Measurements from ENCODE around the gene SFT2D1. TPM values are rescaled to one million over a fixed set of nuclear protein-coding genes. Genes with fewer than 3 reads are reported as not detected.
A peak's percentile ranks its signal among the peaks of the same experiment; 100 is the strongest.

The SFT2D1 gene
- polyA plus RNA-seq, 4 donors = 67.9 to 80.0 (median 77.2) TPM

DNA sequence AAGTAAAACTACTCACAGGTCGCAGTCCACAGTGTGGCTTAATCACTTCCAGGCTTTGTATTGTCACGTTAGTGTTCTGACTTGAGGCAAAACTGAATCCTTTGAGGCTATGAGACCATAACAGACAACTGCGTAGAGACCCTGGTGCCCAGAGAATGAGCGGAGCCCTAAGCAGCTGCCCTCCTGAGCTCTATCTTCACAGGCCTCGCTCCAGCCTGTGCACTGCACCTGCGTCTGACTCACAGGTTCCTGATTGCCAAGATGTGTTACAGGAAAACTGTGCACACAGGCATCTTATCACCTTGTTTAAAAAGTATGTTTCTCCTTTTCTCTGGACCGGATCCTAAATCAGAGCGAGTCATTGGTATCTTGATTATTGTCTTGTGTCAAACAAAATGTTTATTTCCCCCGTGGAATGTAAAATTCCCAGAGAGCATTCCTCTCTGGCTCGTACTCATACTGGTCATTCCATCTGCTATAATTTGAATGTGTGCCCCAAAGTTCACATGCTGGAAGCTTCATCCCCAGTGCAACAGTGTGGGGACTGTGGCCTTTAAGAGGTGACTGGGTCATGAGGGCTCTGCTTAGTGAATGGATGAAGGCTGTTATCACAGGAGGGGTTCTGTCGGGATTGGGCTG is 59.8 kb downstream of the SFT2D1 start:
- DNase-seq (ENCODE audit: low read depth in 4 of 4, low spot score in 3 of 4) = no peak

DNA sequence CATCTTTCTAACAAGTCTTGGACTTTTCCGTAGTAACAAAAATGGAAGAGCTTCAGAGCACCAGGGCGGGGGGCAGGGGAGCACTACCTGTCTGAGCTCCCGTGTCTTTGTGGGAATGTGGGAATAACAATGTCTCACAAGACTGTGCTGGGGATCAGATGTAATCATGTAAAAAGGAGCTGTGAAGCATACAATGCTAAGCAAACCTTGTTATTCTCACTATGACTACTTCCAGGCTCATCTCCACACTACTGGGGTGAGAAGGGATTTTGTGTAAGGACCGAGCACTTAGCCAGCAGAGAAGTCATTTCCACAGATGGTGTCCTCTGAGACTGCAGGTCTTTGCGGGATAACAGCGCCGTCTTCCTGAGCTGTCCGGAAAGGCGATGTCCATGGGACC is 61.2 kb downstream of the SFT2D1 start:
- no peak for DNase-seq (ENCODE audit: low read depth in 4 of 4, low spot score in 3 of 4)

GRCh38 chr6:166279393-166279679 is 63.0 kb downstream of the SFT2D1 start:
- DNase-seq (ENCODE audit: low read depth in 4 of 4, low spot score in 3 of 4) = no peak

GRCh38 chr6:166278579-166279392 is 63.6 kb downstream of the SFT2D1 start:
- DNase-seq (ENCODE audit: low read depth in 4 of 4, low spot score in 3 of 4) = no peak

DNA sequence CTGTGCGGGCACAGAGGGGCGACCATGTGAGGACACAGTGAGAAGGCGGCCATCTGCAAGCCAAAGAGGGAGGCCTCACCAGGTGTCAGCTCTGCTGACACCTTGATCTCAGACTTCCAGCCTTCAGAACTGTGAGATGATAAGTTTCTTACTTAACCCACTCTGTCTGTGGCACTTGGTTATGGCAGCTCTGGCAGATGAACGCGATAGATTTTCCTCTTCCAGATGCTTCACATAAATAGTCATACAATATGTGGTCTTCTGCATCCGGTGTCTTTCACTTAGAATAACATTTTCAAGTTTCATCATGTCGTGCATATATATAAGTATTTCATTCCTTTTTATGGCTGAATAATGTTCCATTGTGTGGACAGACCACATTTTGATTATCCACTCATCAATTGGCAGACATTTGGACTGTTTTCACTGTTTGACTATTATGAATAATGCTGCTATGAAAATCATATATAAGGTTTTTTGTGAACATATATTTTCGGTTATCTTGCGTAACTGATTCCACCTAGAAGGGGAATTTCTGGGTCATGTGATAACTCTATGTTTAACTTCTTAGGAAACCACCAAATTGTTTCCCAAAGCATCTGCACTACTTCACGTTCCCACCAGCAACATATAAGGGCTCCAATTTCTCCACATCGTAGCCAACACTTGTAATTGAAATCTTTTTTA is 64.3 kb downstream of the SFT2D1 start:
- DNase-seq (ENCODE audit: low read depth in 4 of 4, low spot score in 3 of 4) = no peak

GRCh38 chr6:166277018-166277417 is 65.3 kb downstream of the SFT2D1 start:
- DNase-seq (ENCODE audit: low read depth in 4 of 4, low spot score in 3 of 4) = no peak

GRCh38 chr6:166275714-166276166 is 66.6 kb downstream of the SFT2D1 start:
- DNase-seq (ENCODE audit: low read depth in 4 of 4, low spot score in 3 of 4) = peak in 1 of 4 donors; percentile 41

GRCh38 chr6:166274739-166275370 is 67.5 kb downstream of the SFT2D1 start:
- no peak for DNase-seq (ENCODE audit: low read depth in 4 of 4, low spot score in 3 of 4)

DNA sequence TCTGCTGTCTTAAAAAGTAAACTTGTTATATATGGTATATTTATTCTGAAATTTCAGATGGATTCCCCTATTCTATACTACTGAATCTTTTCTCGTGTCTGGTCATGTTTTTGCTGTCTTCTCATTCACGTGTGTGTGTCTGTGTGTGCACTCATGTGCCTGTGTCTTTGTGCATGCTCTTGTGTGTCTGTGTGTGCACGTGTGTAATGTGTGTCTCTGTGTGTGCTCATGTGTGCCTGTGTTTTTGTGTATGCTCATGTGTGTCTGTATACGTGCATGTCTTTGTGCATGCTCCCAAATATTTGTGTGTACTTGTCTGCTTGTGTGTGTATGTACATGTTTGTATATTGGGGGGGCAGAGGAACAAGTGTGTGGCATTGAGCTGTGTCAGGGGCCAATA is 68.2 kb downstream of the SFT2D1 start:
- DNase-seq (ENCODE audit: low read depth in 4 of 4, low spot score in 3 of 4) = no peak

GRCh38 chr6:166271376-166271765 is 71.0 kb downstream of the SFT2D1 start:
- no peak for DNase-seq (ENCODE audit: low read depth in 4 of 4, low spot score in 3 of 4)

DNA sequence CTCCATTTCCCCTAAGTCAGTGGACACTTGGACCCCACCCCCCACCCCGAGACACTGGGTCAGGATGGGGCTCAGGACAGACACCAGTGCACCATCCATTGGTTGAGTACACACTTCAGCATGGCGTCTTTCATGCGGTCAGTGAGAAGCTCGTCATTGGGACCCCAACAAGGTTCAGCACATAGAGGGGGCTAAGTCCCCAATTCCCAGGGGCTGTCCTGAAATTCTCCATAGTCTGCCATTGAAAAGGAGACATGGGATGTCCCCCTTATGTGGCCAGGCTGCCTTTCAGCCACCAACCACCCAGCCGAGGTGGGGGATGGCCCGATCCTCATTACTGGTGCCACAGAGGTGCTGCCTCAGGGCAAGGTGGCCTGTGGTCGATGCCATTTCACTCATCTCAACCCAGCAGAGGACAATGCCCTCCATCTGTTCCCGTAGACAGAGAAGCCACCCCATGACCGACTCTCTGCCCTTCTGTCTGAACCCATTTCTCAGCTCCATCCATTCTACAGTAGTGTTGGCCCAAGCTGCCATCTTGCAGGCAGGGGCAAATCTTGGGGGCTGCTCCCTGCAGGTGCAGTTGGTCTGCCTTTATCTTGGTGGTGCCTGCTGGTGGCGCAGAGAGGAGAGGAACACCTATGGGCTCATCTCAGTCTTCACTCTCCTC is 71.5 kb downstream of the SFT2D1 start:
- DNase-seq (ENCODE audit: low read depth in 4 of 4, low spot score in 3 of 4) = no peak

Other genes with a start within 250 kb of the SFT2D1 start
- gene TBXT, start 174.7 kb downstream of the SFT2D1 start, polyA plus RNA-seq (ENCODE audit: insufficient read length in 4 of 4) = under 1 TPM in 1 of 4 donors, not detected in 3; 0.04 TPM
- gene PRR18, start 34.2 kb downstream of the SFT2D1 start, polyA plus RNA-seq (ENCODE audit: insufficient read length in 4 of 4) = under 1 TPM; 0.26 to 0.43 (median 0.31) TPM
- 10 to 100 TPM; 85.9 to 98.8 (median 90.0) TPM for gene MPC1, start 40.4 kb upstream of the SFT2D1 start, polyA plus RNA-seq (ENCODE audit: insufficient read length in 4 of 4)
- gene RAMACL, start 244.1 kb upstream of the SFT2D1 start, polyA plus RNA-seq (ENCODE audit: insufficient read length in 4 of 4) = 1 to 10 TPM in 1 of 4 donors, under 1 TPM in 1, not detected in 2; 0.35 to 3.7 TPM

Data from right renal pelvis (tissue), 4 donors.